HG03378 (cell line): ENCODE results near the gene PXDN.
"Not testable (repeated sequence)": the region's sequence is repeated elsewhere in the genome, so short reads cannot be mapped to it uniquely, and the experiment has no call there.

Experiments used
- ATAC-seq: cut with Tn5 transposase; IDR thresholded peaks from one replicate; pipeline ENCODE4 v1.9.1; 2021; ENCODE audit warnings: mild to moderate bottlenecking, moderate library complexity; ENCODE audit not compliant: unreplicated experiment

PXDN gene

DNA sequence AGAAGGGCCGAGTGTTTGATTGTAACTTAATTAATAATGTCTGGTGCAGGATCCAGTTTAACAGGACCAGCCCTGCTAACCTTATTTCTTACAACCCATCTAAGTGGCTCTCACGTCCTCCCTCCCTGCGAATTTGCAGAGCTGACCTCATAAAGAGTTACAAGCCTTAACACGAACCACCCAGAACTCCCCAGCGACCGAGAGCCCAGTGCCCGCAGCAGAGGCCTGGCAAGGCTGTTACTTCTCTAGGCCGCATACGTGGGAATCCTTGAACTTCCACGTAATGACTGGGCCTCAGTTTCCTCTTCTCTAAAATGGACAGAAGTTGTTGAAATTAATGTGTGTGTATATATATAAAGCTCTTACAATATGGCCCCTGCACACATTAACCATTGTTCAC, 55.5 kb downstream of the PXDN start:
- ATAC-seq = no peak

- no peak for ATAC-seq
These were observed 56.2 kb downstream of the PXDN start for GRCh38 chr2:1688161-1688560.

DNA sequence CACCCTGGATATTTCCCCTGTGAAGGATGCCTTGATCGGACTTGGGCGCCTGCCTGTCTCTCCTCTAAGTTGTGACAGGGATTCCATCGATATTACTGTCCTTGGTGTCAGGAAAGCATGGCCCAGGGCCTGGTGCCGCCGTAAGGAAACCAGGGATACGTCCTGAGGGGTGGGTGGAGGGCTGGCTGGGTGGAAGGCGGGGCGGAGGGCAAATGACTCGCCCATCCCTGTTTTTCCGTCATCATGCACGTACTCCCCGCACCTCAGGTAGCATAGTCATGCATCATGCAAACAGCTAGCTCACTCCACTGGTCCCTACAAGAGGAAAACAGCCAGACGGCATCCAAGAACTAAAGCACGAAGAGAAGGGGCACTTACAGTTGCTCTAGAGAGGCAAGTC, 57.1 kb downstream of the PXDN start:
- ATAC-seq = no peak

- no peak for ATAC-seq
These were observed 57.6 kb downstream of the PXDN start for GRCh38 chr2:1686784-1687105.

DNA sequence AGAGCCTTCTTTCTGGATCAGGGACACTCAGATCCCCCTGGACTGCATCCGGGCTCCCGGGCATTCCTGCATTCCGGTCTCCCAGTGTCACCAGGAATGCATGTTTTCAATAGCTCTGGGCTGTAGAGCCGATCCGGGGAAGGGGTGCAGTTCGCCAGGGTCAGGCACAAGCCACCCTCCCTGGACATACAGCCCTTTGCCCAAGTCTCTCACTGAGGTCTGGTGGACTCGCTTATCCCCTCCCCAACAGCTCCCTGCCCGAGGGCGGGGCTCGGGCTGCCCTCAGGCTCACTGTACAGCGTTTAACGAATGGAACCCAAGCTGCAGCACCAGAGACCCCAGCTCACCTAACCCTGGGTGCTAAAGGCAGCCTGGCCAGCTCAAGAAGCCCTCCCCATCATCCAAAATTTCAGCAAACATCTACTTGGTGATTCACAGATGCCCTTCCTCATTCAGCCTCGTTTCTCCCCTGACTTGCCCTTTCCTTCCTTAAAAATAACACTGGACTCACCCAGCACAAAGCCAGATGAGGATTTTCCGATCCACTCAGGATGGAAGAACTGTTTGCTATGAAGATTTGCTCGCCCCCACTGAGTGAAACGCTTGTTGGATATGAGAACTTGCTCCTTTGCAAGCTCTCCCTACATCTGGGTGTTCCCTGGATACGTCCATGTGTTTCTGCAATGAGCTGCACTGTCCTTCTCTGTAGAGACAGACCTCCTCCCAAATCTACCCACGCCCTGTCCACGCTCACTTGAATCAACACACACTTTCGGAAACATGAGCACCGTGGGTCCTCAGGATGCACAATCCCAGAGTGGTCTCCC, 58.1 kb downstream of the PXDN start:
- no peak for ATAC-seq

DNA sequence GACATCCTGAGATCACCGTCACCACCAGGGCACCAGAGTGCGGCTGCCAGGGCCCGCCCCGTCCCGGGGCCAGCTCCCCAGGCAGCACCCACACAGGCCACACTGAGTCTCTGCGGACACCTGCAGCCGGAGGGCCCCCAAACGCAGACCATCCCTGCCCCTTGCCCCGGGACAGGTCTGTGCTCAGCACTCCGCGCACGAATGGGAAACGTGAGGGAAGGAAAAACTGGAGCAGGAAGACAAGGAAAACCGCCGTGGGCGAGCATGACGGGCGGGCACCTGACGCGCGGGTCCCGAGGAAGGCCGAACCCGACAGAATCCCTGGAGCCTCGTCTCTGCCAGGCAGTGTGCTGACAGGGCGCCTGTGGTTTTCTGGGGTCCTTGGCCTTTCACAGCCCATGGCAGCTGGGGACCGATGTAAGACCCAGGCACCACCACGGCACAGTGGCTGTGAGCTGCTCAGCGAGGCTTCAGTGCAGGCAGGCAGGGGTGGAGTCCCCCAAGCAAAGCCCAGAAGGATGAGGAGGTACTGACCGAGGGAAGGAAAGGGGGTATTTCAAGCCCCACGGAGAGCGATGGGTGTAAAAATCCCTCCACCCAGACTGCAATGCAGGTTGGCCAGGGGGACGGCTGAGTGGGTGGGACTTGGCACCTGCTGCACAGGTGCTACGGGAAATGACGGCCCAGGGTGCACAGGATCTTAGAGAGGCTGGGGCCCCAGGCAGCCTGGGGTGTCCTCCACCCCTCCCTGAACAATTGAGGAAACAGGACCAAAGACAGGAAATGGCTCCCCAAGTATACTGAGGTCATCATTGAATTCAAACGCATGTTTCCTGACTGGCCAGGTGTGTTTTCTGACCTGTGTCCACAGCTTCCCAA, 59.0 kb downstream of the PXDN start:
- no peak for ATAC-seq

DNA sequence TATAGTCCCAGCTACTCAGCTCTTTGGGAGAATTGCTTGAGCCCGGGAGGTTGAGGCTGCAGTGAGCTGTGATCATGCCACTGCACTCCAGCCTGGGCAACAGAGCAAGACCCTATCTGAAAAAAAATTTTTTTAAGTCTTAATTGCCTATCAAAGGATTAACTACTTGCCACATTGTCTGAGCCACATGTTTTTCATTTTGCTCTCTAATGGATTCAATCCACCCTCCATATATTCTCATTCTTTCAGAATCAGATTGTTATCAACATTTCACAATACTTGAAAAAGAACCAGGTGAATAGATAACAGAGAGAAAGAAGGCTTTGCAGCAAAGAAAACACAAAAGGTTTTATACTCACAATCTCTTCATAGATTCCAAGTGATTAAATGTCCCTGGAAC, 61.0 kb downstream of the PXDN start:
- ATAC-seq = no peak

DNA sequence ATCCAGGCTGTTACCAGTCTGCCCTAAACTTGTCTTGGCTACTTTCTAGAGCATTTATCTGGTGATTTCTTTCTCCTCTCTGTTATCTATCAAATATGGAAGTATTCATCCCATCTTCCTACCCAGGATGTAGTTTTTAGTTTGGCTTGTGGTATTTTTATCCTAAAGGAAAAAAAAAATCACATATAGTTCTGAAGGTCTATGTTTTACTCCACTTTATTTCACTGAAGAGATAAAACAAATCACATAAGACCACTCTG, 62.2 kb downstream of the PXDN start:
- ATAC-seq = no peak

- no peak for ATAC-seq
These were observed 62.8 kb downstream of the PXDN start for GRCh38 chr2:1681323-1682180.

DNA sequence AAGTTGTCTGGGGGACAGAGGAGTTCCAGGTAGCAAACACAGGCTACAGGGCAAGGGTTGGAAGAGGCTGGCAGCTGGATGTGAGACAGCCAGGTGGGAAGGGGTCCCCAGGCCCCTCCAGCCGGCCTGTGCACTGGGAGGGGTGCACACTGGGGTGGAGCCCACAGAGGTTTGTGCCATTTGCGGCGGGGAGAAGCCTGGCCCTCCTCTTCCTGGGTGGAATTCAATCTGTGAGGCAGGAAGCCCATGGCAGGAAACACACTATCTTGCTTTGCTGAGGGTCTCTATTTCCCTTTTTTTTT, 63.3 kb downstream of the PXDN start:
- ATAC-seq = no peak

- ATAC-seq = no peak
These were observed 63.9 kb downstream of the PXDN start for GRCh38 chr2:1680222-1681016.

DNA sequence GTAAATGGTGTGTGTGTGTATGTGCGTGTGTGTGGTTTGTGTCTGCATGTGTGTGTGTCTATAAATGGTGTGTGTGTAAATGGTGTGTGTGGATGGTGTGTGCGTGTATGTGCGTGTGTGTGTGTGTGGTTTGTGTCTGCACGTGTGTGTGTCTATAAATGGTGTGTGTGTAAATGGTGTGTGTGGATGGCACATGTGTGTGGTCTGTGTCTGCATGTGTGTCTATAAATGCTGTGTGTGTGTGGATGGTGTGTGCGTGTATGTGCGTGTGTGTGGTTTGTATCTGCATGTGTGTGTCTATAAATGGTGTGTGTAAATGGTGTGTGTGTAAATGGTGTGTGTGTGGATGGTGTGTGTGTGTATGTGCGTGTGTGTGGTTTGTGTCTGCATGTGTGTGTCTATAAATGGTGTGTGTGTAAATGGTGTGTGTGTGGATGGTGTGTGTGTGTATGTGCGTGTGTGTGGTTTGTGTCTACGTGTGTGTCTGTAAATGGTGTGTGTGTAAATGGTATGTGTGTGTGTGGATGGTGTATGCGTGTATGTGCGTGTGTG, 64.8 kb downstream of the PXDN start:
- ATAC-seq = not testable (repeated sequence)

GRCh38 chr2:1679065-1679464, 65.2 kb downstream of the PXDN start:
- not testable (repeated sequence) for ATAC-seq

DNA sequence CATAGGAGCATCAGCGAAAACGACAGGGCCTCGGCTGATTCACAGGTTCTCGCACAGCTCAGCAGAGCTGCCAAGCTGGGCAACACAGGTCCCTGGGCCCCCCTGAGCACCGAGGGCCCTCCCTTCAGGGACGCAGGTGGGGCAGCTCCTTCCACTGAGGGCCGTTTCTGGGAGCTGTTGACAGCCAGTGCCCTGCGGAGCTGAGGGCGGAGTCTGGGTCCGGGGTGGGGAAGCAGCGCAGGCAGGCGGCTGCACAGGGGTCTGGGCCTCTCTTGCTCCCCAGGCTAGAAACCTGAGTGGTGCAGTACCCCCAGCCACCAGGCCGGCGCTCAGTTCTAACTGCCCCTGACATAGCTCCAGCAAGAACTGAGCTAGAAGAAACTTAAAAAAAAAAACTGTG, 65.7 kb downstream of the PXDN start:
- no peak for ATAC-seq

- ATAC-seq = no peak
These were observed 66.5 kb downstream of the PXDN start for GRCh38 chr2:1677821-1678165.

- no peak for ATAC-seq
These were observed 67.1 kb downstream of the PXDN start for GRCh38 chr2:1676913-1677820.

GRCh38 chr2:1676091-1676912, 68.0 kb downstream of the PXDN start:
- ATAC-seq = no peak

- ATAC-seq = no peak
These were observed 68.7 kb downstream of the PXDN start for GRCh38 chr2:1675633-1676032.
